NOMO-1 (cell line): ENCODE data around the gene SOX15.
A peak's percentile ranks its signal among the peaks of the same experiment; 100 is the strongest.

Experiments used
- DNase-seq, 2 experiments: peaks; one replicate each; lab custom pipeline; 2025; ENCODE audit not compliant: unreplicated experiment in 2 of 2; lab: John Stamatoyannopoulos, UW

SOX15 gene

DNA sequence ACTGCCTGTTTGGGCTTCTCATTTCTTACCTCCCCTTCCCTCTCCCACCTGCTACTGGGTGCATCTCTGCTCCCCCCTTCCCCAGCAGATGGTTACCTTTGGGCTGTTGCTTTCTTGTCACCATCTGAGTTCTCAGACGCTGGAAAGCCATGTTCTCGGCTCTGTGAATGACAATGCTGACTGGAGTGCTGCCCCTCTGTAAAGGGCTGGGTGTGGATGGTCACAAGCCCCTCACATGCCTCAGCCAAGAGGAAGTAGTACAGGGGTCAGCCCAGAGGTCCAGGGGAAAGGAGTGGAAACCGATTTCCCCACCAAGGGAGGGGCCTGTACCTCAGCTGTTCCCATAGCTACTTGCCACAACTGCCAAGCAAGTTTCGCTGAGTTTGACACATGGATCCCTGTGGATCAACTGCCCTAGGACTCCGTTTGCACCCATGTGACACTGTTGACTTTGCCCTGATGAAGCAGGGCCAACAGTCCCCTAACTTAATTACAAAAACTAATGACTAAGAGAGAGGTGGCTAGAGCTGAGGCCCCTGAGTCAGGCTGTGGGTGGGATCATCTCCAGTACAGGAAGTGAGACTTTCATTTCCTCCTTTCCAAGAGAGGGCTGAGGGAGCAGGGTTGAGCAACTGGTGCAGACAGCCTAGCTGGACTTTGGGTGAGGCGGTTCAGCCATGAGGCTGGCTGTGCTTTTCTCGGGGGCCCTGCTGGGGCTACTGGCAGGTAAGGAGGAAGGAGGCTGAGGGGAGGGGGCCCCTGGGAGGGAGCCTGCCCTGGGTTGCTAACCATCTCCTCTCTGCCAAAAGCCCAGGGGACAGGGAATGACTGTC is 10.7 kb downstream of the SOX15 start, which contains the start of gene CD68:
TSS of gene CD68 (plus strand) at position 638 of the 833 bp plus-strand sequence. CDS start at position 678, 40 bp downstream.
- peak; percentile 97 to 99 for DNase-seq

DNA sequence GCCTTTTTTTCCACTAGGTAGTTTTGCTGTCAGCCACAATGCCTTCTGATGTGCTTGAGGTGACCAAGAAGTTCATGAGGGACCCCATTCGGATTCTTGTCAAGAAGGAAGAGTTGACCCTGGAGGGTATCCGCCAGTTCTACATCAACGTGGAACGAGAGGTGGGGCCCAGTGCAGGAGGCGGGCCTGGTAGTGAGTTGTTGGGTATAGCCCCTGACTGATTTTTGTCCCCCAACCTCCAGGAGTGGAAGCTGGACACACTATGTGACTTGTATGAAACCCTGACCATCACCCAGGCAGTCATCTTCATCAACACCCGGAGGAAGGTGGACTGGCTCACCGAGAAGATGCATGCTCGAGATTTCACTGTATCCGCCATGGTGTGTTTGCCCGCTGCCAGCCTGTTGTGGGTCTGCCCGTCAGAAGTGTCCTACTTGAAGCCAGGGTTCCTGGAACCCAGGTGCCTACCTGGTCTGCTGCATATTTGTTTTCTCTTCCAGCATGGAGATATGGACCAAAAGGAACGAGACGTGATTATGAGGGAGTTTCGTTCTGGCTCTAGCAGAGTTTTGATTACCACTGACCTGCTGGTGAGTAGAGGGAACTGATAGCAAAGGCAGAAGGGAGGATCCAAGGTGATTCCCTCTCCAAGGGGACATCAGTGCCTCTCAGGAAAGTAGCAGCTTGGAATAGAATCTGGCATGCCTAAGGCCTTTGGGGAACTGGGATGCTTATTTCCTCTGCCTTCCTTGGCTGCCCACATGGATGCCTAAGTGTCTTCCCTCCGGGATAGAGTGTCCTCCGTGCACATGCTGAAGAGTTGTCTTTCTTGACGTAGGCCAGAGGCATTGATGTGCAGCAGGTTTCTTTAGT is 12.3 kb downstream of the SOX15 start:
- DNase-seq, result no peak

DNA sequence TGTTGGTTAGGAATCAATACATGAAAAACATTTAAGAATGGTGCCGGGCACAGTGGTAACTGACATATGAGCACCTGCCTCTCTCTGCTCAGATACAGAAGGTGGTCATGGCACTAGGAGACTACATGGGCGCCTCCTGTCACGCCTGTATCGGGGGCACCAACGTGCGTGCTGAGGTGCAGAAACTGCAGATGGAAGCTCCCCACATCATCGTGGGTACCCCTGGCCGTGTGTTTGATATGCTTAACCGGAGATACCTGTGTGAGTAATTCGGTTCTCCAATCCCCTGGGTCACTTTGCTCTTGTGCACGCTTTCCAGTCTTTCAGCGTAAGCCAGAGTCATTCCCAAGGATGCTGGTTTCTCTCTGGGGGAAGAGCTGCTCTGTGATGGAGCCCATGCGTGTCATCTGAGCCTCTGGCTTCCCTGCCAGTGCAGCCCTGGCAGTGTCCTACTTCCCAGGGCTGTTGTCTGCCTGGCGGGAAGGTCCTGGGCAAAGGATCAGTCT is 13.4 kb downstream of the SOX15 start:
- DNase-seq, result no peak

DNA sequence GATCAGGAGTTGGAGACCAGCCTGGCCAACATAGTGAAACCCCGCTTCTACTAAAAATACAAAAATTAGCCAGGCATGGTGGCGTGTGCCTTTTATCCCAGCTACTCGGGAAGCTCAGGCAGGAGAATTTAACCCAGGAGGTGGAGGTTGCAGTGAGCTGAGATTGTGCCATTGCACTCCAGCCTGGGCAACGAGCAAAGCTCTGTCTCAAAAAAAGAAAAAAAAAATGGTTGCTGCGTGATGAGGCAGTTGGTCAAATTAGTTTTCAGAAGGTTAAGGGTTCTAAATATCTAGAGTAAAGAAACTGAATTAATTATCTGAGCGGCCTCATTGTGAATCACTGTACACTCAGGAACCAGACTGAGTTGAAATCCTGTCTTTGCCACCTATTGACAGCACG is 13.9 kb downstream of the SOX15 start:
- no peak for DNase-seq

DNA sequence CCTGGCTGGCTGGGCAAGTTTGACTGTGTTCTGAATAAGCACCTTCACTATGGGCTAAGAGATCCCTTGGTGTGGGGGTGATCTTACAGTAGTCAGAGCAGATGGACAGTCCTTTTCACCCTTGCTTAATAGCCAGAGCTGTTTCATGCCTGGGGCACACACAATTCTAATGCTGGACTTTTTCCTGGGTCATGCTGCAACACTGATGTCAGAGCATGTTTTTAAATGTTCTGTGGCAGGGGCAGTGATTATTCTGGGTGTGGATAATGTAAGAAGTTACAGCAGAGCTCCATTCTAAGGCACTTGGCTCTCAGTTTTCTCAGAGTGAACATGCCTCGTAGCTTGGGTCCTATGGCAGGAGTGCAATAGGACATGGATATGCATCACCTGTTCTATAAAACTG is 14.4 kb downstream of the SOX15 start:
- no peak for DNase-seq

DNA sequence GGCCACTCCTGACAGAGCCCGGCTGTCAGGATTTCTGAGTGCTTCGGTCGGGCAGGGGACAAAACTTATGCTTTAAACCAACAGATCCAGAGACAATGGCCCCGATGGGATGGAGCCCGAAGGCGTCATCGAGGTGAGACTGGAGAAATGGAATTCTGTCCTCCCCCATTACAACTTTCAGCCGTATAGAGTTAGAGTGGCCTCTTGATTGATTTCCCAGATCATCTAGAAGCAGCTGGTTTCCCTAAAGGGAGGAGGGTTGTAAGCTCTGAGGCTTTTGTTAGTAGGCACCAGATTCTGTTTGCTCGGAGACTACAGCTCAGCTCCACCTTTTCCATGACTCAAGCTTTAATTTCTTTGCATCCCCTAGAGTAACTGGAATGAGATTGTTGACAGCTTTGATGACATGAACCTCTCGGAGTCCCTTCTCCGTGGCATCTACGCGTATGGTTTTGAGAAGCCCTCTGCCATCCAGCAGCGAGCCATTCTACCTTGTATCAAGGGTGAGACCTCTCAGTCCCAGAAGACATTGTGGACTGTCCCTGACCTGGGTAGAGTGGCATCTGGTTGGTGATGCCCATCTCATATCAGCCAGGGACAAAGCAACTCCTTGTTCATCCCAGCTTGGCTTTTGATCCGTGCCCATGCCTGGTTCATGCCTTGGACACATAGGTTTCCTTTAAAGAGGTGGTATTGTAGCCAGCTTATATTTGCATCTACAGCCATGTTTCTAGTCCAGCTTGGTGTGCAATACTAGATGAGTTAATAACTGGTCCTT is 15.5 kb downstream of the SOX15 start:
- DNase-seq, result peak in 1 of 2 experiments; percentile 10

DNA sequence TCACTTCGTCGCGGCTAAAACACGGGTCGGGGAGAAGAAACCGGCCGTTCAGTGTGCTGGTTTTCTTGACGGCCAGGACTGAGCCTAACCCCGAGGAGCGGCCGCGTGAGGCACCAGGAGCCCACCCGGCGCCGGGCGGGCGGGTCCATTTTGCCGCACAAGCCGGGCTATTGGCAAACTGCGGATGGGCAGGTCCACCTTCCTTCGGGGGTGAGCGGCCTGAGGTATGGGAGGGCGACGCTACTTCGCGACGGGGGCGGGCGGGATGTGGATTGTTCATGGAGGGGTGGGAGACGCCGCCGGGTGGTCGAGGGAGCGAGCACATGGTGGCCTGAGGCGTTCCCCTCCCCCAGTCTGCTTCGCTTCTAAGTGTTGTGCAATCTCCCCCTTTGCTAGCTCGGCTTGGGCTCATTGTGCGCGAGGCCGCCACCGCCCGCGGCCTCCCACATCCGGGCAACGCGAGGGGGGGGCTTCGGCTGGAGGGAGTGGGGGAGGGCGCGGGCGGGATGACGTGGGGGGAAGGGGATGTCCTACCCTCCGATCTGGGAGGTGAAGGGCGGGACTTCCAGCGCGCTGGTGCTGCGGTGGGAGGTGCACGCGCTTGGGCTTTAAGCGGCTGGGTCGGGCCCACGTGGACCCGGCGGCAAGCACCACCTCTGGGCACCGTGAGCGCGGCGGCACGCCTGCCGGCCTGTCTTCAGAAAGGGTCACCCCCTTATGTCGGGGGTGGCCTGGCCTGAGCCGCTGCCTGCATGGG is 16.4 kb downstream of the SOX15 start:
- DNase-seq, result peak; percentile 93

DNA sequence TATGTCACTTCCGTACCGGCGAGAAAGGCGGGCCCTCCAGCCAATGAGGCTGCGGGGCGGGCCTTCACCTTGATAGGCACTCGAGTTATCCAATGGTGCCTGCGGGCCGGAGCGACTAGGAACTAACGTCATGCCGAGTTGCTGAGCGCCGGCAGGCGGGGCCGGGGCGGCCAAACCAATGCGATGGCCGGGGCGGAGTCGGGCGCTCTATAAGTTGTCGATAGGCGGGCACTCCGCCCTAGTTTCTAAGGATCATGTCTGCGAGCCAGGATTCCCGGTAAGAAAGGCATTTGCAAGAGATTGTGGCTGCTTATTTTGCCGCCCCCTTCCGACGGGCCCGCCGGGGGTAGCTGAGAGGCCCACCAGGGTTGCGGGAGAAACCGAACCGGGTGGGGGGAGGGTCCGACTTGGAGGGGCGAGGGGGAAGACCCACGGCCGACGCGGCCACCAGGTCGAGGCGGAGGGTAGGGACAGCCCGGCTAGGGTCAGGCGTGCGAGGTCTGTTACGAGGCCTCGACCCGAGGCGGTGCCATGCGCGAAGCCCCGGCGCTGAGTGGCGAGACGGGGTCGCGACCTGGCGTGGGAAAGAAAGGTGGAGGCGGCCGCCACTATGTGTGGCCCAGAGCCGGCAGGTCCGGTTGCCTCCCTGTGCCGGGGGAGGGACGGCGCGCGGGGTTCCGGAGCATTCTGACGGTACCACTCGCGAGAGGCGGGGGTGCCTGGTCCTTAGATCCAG is 17.1 kb downstream of the SOX15 start:
- DNase-seq, result peak; percentile 99

DNA sequence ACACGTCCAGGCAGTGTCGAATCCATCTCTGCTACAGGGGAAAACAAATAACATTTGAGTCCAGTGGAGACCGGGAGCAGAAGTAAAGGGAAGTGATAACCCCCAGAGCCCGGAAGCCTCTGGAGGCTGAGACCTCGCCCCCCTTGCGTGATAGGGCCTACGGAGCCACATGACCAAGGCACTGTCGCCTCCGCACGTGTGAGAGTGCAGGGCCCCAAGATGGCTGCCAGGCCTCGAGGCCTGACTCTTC is 17.6 kb downstream of the SOX15 start:
- no peak for DNase-seq

DNA sequence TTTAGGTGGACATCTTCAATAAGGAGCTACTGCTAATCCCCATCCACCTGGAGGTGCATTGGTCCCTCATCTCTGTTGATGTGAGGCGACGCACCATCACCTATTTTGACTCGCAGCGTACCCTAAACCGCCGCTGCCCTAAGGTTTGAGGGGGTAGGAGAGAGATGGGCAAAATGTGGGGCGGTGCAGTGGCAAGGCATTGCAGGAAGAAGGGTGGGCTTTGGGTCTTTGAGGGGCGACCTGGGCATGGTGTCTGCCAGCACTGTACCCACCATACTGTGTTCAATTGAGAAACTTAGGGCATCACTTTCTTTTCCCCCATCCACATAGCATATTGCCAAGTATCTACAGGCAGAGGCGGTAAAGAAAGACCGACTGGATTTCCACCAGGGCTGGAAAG is 19.5 kb downstream of the SOX15 start:
- no peak for DNase-seq

DNA sequence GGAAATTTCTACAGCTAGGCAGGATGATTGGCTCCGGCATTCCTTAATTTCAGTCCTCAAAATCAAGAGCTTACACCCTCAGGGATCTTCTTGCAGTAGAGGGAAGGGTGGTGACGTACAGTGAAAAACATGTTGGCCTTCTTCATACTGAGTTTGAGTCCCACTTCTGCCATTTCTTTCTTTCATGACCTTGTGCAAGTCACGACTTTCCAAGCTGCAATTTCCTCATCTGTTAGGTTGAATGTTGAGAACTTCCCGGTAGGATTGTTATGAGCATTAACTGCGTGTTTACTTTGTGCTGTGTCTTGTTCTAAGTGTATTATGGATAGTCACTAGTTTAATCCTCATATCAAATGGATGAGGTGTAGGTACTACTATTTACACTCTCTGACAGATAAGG is 20.3 kb downstream of the SOX15 start:
- DNase-seq, result no peak

DNA sequence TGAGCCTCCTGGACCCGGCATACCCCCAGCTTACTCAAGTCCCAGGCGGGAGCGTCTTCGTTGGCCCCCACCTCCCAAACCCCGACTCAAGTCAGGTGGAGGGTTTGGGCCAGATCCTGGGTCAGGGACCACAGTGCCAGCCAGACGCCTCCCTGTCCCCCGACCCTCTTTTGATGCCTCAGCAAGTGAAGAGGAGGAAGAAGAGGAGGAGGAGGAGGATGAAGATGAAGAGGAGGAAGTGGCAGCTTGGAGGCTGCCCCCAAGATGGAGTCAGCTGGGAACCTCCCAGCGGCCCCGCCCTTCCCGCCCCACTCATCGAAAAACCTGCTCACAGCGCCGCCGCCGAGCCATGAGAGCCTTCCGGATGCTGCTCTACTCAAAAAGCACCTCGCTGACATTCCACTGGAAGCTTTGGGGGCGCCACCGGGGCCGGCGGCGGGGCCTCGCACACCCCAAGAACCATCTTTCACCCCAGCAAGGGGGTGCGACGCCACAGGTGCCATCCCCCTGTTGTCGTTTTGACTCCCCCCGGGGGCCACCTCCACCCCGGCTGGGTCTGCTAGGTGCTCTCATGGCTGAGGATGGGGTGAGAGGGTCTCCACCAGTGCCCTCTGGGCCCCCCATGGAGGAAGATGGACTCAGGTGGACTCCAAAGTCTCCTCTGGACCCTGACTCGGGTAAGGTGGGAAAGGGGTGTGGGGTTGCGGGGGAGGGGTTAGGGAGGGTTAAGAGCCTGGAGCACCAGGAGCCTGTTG is 26.6 kb downstream of the SOX15 start:
- DNase-seq, result no peak

DNA sequence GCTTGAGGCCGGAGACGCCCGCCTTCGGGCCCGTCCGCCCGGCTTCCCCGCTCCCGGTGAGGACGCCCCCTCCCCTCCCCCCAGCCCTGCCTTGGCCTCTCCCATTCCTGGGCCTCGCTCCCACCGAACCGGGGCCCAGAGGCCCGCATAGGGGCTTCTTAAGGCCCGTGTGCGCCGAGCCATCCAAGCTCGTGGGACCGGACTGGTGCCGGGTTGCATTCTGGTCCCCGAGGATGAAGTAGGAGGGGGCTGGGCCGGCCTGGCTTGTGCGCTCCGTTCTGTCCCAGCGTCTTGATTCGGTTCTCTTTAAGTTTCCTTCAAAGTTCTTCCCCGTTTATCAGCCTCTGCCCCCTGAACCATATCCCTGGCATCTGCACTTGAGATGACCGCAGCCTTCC is 27.7 kb downstream of the SOX15 start:
- no peak for DNase-seq

DNA sequence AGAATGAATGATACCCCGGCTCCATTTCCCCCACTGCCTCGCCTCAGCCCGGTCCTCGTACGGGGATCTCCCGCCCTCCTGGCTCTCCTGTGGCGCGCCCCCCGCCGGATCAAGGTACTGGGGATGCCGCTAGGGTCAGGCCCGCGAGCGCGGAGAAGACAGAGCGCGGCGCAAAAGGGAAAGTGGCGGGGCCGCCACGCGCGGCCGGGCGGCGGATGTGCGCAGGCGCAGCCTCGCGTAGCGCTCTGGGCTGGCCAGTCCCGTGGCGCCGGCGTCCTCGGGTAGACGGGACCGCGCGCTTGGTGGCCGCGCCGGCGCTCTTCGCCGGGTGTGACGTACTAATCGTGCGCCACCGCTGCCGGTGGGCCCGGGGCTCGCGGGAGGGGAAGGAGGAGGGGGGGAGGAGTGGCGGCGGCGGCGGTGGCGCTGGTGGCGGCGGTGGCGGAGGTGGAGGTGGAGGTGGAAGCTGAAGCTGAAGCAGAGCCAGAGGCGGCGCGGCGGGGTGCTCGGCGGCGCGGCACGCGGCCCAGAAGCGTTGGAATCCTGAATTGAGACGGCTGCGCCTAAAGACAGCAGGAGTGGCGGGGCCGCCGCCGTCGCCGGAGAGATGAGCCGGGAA is 28.2 kb downstream of the SOX15 start, which contains the start of gene SENP3:
TSS of gene SENP3 (plus strand) at position 331 of the 619 bp plus-strand sequence. CDS start 1,158 bp downstream, outside the sequence.
- DNase-seq, result peak; percentile 75 to 85

DNA sequence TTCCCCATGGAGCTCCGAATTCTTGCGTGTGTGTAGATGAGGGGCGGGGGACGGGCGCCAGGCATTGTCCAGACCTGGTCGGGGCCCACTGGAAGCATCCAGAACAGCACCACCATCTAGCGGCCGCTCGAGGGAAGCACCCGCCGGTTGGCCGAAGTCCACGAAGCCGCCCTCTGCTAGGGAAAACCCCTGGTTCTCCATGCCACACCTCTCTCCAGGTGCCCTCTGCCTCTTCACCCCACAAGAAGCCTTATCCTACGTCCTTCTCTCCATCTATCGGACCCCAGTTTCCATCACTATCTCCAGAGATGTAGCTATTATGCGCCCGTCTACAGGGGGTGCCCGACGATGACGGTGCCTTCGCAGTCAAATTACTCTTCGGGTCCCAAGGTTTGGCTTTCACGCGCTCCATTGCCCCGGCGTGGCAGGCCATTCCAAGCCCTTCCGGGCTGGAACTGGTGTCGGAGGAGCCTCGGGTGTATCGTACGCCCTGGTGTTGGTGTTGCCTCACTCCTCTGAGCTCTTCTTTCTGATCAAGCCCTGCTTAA is 28.8 kb downstream of the SOX15 start:
- peak; percentile 70 to 72 for DNase-seq

DNA sequence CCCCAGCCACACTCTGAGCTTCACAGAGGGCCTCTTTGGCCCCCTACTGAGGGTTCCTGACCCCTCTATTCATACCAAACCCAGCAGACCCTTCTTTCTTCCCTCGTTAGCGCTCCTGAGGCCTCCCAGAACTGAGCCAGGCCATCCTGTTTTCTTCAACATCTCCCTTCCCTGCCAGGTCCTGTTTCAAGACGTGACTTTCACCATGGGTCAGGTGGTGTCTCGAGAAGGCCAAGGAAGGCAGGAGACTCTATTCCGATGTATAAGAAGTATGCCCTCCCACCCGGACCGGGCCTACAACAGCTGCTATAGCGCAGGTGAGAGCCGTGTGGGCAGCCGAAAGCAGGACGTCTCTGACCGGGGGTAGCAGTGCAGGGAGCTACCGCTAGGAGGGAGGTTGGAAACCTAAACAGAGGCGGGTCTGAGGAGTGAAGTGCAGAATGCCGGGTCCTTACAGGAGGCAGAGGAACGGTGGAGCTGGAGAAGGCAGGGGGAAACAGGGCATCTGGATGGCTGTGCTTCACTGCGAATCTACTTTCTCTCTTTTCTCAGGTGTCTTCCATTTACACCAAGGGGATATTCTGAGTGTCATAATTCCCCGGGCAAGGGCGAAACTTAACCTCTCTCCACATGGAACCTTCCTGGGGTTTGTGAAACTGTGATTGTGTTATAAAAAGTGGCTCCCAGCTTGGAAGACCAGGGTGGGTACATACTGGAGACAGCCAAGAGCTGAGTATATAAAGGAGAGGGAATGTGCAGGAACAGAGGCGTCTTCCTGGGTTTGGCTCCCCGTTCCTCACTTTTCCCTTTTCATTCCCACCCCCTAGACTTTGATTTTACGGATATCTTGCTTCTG is 29.5 kb downstream of the SOX15 start:
- peak in 1 of 2 experiments; percentile 39 for DNase-seq
